Astrocyte (in vitro differentiated cells and primary cell): Measurements from ENCODE around the gene MUSK.

Experiments used
- CTCF ChIP-seq: IDR thresholded peaks from 2 replicates; pipeline ENCODE4 v1.5.1; 2011; ENCODE audit warnings: low read depth, mild to moderate bottlenecking, inconsistent platforms, low read length, moderate library complexity; ENCODE audit not compliant: insufficient read depth
- EZH2 ChIP-seq: IDR thresholded peaks from 2 replicates; pipeline ENCODE4 v1.6.1; 2012; ENCODE audit warnings: mild to moderate bottlenecking, low read length, inconsistent platforms; ENCODE audit not compliant: insufficient read depth

DNA sequence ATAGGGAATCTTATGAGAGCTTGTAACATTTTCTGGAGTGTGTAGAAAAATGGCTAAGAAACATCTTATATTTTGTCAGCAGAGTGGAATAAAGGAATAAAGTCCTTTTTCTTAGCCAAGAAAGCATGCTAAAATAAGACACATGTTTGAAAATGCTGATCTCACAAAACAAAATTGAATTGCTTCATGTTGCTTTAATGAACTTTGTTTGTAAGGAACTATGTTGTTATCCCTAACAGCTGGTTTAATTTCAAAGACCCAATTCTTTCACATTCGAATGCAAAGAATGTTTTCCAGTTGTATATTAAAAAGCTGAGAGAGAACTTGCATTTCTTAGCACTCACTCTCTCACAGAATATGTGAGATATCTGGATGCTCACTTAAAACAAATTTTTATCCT, 107.6 kb downstream of the MUSK start:
- no peak for TF ChIP-seq CTCF
- TF ChIP-seq EZH2: no peak
